ENCODE results near the gene MED29.

The MED29 gene

DNA sequence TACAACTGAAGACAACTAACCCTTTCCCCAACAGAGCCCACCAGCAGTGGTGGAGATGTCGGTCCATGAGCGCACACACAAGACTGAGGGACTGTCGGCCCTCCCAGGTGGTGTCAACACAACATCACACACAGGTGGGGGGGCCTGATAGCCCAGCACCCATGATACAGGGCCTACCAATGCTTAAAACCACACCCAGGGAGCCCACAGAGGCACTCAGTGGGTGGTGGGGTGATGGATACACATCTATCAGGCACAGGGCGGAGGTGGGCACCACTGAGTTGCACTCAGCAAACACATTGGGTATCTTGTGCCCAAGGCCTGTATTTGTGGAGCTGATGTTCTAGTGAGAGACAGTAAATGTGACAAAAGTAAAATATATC lies 8.5 kb downstream of the MED29 start:
- DNase-seq, result no peak

DNA sequence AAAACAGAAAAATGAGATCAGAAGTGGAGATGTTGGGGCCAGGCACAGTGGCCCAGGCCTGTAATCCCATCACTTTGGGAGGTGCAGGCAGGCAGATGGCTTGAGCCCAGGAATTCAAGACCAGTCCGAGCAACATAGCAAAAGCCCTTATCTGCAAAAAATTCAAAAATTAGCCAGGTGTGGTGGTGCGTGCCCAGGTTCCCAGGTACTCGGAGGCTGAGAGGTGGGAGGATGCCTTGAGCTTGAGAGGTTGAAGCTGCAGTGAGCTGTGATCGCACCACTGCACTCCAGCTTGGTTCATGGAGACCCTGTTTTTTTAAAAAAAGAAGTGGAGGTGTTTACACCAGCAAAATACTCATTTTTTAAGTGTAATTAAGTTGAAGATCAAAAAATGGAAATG lies 8.9 kb downstream of the MED29 start:
- no peak for DNase-seq

DNA sequence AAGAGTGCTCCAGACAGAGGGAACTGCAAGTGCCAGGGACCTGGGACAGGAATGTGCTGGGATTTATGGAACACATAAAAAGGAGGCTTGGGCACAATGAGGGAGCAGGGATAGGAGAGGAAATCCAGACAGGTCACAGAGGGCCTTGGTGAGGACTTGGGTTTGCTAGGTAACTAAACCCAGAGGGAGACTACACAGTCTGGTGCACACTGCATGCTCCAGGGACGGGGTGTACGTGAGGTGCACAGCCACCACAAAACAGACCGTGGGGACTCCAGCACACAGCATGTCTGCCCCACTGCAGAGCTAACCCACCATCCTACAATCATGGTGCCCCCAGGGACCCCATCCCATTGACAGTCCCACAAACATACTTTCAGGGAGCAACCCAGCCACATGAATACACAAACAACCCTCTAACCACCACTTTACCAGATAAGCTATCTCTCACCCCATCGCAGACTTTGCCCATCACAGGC lies 9.9 kb downstream of the MED29 start:
- DNase-seq, result no peak

DNA sequence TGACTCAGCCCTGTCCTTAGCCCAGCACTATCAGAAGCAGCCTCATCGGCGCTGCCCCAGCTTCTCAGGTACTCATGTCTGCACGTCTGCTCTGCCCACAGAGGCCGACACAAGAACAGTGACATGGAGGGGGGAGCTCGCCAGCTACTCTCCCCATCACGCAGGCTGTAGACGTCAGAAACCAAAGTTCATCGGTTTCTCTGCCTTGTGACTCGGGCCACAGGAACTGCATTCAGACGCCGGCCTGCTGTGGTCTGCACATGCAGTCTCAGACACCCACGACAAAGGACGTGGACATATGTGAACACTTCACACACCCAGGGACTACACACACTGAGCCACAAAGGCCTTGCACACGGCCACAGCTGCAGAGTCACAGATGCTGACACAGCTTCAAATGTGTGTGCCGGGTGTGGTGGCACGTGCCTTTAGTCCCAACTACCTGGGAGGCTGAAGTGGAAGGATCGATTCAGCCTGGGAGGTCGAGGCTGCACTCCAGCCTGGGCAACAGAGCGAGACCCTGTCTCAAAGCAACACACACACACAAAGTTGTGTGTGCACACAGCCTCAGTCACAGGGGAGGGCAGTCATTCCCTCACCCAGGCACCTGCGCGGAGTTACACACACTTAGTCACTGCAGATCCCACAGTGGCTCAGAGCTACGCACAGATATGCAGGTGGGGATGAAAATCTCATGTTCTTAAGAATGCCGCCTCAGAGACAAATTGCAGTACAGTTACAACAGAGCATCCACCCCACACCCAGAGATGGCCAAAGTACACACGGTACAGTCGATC lies 10.6 kb downstream of the MED29 start:
- DNase-seq, result no peak

DNA sequence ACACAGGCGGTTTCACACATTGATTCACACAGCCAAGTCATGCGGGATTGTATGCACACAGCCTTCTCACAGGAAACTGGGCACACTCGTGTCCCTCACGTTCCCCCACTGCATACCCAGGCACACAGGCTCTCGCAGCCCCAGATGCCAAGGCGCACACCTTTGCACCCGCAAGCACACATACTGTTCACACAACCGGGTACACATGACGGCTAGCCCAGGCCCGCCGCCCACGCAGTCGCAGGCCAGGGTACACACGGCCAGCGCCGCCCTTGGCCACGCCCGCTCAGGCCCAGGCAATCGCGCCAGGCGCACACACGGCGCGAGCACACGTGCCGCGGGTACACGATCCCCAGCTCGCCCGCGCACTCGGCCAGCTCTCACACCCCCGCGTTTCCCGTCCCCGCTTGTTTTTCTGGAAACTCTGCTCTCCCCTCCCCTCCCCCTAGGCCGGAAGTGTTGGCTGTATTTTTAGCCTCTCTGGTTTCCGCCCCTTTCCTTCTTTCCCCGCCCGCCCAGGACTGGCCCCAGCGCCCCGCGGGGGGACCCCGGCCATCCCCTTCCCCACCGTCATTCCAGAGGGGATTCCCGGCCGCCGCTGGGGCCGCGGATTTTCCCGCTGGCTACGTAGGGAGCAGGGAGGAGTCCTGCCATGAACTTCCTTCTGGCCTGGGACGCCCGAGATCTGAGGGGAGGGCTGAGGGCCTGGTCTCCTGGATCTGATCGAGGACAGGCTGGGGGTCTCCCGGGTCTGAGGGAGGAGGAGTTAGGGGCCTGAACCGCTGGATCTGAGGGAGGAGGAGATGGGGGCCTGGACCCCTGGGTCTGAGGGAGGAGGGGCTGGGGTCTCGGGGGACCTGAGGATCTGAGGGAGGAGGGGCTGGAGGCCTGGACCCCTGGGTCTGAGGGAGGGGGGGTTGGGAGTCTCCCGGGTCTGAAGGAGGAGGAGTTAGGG lies 11.4 kb downstream of the MED29 start:
- DNase-seq, result peak; percentile 25

DNA sequence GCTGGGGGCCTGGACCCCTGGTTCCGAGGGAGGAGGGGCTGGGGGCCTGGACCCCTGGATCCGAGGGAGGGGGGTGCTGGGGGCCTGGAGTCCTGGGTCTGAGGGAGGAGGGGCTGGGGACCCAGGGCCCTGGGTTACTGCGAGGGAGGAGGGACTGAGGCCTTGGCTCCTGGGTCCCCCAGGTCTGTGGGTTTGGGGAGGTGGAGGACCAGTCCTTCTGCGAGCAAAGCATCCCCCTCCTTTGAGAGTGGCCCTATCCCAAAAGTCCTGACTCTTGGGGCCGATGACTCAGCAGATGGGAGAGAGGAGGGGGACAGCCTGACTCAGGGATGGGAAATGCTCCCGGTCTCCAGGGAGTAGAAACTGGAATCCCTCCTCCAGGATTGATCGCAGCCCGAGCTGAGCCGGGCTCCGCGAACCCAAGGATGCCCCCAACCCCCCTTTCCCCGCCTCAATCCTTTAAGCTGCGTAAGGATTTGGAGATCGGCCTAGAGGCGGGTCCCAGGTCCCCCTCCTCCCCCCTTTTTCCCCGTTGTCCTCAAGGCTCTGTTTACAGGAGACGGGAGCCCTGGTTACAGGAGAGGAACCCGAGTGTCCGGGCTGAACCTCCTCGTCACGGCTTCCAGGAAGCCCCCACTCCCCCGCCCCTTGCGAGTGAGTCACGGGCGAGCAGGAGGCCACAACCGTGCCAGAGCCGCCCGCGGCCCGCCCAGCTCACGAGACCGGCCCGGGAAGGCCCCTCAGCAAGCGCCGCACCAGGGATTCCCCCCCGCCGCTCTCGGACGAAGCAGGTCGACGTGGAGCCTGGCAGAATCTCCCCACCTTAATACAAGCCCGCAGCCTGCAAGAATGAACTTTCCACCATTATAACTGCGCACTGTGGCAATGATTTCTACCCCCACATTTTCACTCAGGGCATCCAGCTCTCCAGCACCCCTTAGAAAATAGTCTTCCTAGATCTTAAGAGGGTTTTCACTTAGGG lies 12.4 kb downstream of the MED29 start:
- no peak for DNase-seq

DNA sequence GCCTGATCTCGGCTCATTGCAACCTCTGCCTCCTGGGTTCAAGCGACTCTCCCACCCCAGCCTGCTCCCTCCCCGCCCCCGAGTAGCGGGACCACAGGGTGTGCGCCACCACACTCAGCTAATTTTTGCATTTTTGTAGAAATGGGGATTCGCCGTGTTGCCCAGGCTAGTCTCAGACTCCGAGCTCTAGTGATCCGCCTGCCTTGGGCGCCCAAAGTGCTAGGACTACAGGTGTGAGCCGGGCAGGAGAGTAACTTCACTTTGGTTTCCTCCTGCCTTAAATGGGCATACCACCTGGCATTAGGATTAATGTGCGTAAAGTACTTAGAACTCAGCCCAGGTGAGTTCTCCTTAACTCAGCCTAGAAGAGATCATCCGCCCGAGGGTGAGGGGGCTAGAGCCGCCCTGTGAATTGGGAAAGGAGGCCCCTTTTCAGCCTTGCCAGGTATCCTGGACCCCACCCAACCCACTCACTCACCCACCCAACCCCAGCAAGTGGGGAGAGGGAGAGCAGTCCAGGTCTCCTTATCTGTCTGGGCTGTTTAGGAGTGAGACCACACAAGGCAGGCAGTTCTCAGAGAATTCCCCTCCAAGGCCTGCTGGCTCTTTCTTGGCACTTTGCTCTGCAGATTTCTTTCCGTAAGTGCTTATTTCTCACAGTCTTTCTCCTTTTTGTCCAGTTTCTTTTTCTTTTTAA lies 14.2 kb downstream of the MED29 start:
- no peak for DNase-seq

DNA sequence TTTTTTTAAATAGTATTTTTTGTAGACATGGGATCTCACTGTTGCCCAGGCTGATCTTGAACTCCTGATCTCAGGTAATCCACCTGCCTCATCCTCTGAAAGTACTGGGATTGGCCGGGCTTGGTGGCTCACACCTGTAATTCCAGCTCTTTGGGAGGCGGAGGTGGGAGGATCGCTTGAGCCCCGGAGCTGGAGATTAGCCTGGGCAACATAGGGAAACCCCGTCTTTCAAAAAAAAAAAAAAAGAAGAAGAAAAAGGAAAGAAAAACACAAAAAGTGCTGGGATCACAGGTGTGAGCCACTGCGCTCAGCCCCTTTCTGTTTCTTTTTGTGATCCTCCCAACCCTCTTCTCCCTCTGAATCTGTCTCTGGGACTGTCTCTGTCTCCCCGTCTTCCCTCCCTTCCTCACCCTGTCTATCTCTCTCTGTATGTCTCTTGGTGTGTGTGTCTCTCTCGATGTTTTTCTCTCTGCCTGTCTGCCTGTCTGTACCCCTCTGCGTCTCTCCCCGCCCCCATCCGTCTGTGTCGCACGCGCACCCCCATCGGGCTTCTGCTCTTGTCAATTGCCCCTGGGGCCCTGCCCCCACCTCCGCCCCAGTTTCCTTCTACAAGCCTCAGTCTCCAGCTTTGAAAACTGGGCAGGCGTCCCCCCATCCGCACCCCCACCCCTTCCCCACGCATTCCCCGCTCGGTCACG lies 14.9 kb downstream of the MED29 start:
- DNase-seq, result no peak

DNA sequence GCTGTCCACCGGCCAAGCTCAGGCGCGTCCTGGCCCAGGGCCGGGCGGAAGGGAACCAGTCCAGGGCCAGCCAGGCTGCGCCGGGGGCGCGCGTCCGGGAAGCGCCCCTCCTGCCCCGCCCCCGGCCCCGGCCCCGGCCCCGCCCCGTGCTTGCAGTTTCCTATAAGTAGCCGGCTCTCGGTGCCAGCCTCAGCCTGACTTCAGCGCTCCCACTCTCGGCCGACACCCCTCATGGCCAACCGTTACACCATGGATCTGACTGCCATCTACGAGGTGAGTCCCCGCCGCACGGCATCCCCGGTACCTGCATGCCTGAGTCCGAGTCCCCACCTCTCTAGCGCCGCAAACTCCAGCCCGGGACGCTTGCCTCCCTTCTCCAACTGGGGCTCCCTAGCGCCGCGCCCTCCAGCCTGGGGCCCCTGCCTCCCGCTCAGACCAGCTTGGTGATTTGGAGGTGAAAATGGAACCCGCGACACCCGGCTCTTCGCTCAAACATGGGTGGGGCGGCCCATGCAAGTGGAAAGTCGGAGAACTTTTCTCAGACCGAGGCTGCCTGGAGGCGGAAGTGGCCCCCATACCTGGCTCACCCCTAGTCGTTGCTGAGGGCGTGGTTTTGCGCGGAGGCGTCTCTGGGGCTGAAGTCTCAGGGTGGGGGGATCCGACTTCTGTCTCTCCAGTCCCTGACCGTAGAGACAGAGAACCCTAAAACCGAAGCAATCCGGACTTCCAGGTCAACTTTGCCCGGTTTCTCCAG lies 15.7 kb downstream of the MED29 start, which contains the start of gene ZFP36:
Gene ZFP36, plus strand, starts transcription at position 192 of the 754 bp plus-strand sequence. Its CDS starts 58 bp downstream, at position 250.
- peak; percentile 53 for DNase-seq

DNA sequence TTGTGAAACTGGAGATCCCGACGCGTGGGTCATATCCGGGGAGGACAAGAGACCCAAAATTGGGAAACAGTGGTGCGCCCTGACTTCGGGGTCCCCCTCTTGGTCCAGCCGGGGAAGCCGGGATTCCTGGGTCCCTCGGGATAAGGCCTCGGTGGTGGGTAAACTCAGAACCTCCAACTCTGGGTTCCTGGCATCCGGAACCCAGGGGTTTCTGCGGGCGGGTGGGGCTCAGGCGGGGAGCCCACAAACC lies 16.2 kb downstream of the MED29 start:
- no peak for DNase-seq

DNA sequence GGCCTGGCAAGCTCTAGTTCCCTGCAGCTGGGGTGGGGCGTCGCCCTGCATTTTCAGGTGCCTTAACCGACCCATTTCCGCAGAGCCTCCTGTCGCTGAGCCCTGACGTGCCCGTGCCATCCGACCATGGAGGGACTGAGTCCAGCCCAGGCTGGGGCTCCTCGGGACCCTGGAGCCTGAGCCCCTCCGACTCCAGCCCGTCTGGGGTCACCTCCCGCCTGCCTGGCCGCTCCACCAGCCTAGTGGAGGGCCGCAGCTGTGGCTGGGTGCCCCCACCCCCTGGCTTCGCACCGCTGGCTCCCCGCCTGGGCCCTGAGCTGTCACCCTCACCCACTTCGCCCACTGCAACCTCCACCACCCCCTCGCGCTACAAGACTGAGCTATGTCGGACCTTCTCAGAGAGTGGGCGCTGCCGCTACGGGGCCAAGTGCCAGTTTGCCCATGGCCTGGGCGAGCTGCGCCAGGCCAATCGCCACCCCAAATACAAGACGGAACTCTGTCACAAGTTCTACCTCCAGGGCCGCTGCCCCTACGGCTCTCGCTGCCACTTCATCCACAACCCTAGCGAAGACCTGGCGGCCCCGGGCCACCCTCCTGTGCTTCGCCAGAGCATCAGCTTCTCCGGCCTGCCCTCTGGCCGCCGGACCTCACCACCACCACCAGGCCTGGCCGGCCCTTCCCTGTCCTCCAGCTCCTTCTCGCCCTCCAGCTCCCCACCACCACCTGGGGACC lies 16.6 kb downstream of the MED29 start:
- no peak for DNase-seq

DNA sequence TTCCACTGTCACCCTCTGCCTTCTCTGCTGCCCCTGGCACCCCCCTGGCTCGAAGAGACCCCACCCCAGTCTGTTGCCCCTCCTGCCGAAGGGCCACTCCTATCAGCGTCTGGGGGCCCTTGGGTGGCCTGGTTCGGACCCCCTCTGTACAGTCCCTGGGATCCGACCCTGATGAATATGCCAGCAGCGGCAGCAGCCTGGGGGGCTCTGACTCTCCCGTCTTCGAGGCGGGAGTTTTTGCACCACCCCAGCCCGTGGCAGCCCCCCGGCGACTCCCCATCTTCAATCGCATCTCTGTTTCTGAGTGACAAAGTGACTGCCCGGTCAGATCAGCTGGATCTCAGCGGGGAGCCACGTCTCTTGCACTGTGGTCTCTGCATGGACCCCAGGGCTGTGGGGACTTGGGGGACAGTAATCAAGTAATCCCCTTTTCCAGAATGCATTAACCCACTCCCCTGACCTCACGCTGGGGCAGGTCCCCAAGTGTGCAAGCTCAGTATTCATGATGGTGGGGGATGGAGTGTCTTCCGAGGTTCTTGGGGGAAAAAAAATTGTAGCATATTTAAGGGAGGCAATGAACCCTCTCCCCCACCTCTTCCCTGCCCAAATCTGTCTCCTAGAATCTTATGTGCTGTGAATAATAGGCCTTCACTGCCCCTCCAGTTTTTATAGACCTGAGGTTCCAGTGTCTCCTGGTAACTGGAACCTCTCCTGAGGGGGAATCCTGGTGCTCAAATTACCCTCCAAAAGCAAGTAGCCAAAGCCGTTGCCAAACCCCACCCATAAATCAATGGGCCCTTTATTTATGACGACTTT lies 17.4 kb downstream of the MED29 start:
- DNase-seq, result peak; percentile 11

DNA sequence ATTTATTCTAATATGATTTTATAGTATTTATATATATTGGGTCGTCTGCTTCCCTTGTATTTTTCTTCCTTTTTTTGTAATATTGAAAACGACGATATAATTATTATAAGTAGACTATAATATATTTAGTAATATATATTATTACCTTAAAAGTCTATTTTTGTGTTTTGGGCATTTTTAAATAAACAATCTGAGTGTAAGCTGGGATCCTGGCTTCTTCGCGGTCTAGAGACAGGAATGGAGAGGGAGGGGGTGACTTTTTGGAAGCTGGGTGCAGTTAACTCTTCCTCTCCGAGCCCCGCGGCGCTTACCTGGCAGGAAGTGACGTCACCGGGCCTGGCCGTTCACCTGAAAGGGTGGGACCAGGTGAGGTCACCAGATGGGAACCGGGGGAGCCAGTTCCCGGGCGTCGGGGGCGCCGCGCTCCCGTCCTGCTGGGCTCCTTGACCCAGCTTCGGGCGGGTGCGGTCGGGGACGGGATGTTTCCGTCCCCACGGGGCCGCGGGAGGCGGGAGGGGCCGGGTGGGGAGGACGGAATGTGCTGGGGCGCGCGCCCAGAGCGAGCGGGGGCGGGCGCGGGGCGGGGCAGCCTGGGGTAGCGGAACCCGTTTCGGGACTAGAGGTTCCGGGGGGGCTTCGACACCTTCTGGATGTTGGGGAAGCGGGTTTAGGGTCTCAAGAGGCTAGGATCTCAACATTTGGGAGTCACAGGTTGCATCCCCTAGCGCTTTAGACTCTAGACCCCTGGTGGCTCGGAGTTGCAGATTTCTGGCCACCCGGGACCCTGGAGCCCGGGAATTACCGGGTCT lies 18.2 kb downstream of the MED29 start:
- DNase-seq, result peak; percentile 98

DNA sequence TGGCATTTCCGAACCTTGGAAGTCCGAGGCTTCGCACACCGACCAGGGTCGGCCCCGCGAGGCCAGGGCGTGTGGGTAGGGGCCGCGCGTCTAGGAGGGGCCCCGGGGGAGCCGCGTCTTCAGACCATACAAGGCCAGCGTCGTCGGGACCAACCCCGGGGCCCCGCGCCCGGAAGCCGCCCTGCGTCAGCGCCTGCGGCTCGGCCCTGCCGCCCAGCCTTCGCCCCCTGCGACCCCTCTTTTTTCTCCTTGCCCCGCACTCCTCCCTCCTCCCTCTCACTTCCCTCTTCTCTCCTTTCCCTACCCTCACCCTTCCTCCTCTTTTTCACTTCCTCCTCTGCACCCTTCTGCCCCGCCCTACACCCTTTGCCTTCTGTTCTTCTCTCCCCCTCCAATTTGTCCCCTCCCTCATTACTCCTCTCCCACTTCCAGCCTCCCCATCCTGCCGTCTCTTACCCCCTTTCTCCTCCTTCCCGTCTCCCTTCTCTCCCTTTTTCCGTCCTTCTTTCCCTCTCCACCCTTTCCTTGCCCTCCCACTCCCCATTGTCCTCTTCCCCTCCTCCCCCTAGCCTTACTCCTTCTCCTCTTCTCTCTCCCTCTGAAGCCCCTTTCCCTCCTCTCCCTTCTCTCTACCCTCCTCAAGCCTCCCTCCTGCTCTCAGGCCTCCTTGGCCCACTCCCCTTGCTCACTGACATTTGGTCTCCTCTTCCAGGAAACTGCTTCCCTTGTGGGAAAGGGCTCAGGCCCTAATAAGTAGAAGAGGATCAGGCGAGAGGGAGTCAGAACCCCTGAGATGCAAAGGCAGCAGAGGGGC lies 19.0 kb downstream of the MED29 start:
- DNase-seq, result peak; percentile 28

DNA sequence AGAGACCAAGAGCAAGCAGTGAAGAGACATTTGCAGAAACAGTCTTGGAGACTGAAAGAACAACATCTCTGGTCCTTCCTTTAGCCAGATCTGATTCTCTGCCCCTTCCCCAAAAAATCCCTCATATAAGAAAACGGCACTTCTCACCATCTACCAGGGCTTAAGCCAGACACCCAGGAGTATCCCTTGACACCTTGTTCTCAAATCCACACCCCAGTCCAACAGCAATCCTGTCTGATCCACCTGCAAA lies 19.6 kb downstream of the MED29 start:
- DNase-seq, result no peak

DNA sequence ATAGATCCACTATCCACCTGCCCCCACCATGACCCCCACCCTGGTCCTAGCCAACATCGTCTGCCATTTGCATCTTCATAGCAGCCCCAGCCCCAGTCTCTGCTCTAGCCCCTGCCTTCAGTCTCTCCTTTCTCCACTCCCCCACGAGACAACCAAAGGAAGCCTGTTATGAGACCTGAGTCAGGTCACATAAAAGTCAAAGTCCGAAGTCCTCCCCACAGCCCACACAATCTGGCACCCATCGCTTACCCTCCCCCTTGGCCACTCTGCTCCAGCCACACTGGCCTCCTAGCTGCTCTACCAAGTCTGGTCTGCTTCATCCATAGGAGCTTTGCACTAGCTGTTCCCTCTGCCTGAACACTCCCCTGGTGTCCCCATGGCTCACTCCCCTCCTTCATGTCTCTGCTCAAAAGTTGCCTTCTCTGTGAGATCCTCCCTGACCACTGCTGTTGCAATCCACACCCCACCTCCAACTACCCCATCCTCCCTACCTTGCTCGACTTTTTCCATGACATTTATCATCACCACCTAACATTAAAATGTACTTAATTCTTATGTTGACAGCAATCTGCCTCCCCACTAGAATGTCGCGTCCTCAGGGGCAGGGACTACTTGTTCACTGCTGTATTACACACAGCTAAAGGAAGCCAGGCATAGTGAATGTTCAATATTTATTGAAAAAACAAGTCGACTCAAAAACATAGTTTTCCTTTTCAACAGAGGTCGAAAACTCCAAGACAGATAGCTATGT lies 20.1 kb downstream of the MED29 start:
- DNase-seq, result no peak

DNA sequence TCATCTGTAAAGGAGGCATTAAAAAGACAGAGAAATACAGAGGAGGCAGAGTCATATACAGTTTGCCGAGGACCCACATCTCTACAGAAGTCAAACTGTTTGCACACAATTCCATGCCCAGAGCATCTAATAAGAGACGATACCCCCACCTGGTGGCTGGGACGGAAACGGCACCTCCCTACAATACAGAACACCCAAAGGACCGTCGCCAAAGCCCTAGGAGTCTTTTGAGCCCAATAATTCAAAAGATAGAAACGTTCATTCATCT lies 20.6 kb downstream of the MED29 start:
- peak; percentile 84 for DNase-seq

All from NCI-H1105 (cell line).